Jurkat, Clone E6-1 (cell line): ENCODE results near the gene ACADS.

Experiments
- DNase-seq: peaks from one replicate; pipeline ENCODE4 v3.0.0-alpha.2; 2011; ENCODE audit warnings: low read depth, low spot score
- H3K4me3 ChIP-seq: 2 replicates; pipeline ENCODE4 v1.5.1; 2011; ENCODE audit warnings: mild to moderate bottlenecking, low read length, control low read depth, moderate library complexity

The ACADS gene

GRCh38 chr12:120698665-120699064 lies 27.0 kb upstream of the ACADS start:
- no peak overlapping the region for H3K4me3 ChIP-seq

DNA sequence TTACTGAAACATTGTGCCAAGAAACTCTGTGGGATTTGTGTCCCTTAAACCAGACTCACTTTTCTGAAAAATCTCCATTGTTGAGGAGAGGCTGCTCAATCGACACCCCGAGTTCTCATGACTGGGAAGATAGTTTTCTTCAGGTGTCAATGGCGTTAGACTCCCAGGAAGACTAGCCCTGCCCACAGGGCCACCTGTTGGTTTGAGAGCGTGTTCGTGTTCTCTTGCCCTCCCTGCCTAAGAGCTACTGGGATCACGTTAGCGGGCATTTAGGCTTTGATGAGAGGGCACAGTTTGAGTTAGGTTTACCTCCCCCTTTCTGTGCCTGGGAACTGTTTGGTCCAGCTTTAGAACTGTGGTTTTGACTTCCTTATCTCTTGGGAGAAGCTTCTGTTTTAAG lies 26.1 kb upstream of the ACADS start:
- no peak overlapping the region for H3K4me3 ChIP-seq
- no peak for DNase-seq

More at GRCh38 chr12:120698665-120699064, 27.0 kb upstream of the ACADS start:
- DNase-seq: no peak

DNA sequence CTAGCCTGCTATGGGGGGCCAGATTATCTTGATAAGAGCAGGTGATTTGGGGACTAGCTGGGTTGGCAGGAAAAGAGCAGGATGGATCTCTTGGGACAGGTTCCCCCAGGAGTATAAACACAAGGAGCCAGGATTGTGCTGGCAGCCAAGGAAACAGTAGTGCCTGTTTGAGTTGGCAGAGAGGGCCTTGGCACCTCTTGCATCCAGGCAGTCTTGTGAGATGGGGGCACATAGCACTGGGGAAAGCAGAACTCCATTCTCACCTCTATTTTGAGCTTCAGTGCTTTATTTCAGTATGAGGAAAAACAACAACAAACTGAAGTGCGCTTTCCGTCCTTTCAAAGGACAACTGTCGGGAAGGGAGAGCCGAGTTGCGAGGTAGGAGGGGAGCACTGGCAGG lies 24.7 kb upstream of the ACADS start:
- no peak overlapping the region for H3K4me3 ChIP-seq
- no peak for DNase-seq

- no peak for DNase-seq
- H3K4me3 ChIP-seq: no peak overlapping the region
These were observed 23.0 kb upstream of the ACADS start for GRCh38 chr12:120702637-120703036.

DNA sequence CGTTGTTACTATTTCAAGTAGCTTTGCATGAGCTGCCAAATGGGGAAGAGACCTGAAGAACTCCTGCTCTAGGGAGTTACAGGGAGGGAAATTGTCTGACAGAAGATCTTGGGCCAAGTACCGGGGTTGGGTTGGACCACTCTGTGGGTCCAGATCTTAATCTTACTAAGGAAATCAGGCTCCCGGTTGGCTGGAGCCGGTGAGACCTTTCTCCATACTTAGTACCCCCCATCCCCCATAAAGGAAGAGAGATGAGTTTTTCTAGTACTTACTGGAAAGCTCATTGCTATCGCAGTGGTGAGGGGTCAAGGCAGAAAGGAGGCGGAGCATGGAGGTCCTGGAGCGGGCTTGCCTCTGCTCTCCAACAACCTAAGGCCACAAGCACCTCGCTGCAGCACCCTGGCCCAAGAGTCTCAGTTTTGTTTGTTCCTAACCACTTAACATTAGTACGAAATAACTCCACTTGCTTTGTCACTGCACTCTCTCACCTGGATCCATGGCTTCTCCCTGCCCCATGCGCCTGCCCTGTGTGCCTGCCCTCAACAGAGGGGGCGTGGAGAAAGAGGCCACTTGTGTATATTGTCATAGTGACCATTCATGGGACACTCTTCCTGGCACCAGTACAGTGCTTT lies 22.2 kb upstream of the ACADS start:
- DNase-seq: no peak
- H3K4me3 ChIP-seq: no peak overlapping the region

GRCh38 chr12:120705618-120706017 lies 20.0 kb upstream of the ACADS start:
- H3K4me3 ChIP-seq: no peak overlapping the region

DNA sequence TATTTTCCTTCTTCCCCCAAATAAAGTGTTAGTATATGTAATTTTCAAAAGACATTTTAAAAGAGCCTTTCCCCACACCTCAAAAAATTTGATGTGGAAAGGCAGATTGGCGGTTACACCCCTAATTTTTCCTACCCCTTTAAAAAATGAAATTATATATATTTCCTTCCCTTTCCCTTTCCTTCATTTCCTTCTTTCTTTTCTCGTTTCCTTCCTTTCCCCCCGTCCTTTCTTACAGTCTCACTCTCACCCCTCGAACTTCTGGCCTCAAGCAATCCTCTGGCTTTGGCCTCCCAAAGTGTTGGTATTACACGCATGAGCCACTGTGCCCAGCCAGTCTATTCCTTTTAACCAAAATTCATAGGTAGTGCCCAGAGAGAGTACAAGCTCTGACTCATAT lies 19.6 kb upstream of the ACADS start:
- DNase-seq: no peak
- no peak overlapping the region for H3K4me3 ChIP-seq

More at GRCh38 chr12:120705618-120706017, 20.0 kb upstream of the ACADS start:
- DNase-seq: no peak

GRCh38 chr12:120708651-120709050 lies 17.0 kb upstream of the ACADS start:
- no peak overlapping the region for H3K4me3 ChIP-seq
- no peak for DNase-seq

GRCh38 chr12:120710031-120710804 lies 15.4 kb upstream of the ACADS start, which contains the start of gene UNC119B:
UNC119B (plus strand) TSS chr12:120710458; CDS start chr12:120710475, 17 bp downstream.
- no peak for DNase-seq
- peak within 1 kb of the TSS; percentile 84 for H3K4me3 ChIP-seq

GRCh38 chr12:120710805-120711296 lies 14.8 kb upstream of the ACADS start:
- peak overlapping the region; percentile 84 for H3K4me3 ChIP-seq
- DNase-seq: no peak

GRCh38 chr12:120711411-120711810 lies 14.2 kb upstream of the ACADS start:
- no peak for DNase-seq
- peak overlapping the region; percentile 84 for H3K4me3 ChIP-seq

- no peak for DNase-seq
These were observed 13.0 kb upstream of the ACADS start for GRCh38 chr12:120712610-120713009.

DNA sequence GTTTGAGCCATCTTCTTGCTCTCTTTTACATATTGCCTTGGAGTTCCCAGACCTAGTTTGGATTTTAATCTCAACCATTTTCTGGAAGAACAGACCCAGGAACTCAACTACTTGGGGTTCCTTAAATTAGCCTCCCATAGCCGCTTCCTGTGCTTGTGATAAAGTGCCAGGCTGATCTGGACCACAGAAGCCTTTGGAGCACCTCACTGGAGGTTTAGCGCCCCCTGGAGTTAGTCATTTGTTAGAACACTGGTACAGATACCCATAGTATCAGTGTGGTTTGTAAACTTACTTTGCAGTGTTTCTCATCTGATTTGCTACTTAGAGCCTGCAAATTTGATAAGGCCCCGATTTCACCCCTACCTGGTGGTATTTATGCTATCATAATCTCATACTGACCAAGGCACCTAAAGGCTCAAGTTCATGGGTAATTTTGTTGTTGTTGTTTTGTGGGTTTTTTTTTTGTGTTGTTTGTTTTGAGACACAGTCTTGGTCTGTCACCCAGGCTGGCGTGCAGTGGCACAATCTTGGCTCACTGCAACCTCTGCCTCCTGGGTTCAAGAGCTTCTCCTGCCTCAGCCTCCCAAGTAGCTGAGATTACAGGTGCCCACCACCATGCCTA lies 11.7 kb upstream of the ACADS start:
- DNase-seq: peak; percentile 87
- H3K4me3 ChIP-seq: no peak overlapping the region

More at GRCh38 chr12:120712610-120713009, 13.0 kb upstream of the ACADS start:
- H3K4me3 ChIP-seq: no peak overlapping the region

DNA sequence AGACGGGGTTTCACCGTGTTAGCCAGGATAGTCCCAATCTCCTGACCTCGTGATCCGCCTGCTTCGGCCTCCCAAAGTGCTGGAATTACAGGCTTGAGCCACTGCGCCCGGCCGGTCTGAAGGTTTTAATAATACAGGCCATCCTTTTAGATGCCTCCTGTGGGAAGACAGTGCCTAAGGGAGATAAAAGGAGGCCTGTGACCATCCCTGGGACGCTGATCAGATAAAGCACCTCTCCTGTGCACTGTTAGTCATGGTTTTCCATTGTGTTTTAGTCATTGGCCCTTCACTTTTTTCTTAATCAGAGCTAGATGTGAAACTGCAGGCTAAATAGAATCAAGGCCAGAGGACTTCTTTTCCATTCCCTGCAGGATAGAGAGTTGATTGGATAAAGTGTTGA lies 7.6 kb upstream of the ACADS start:
- DNase-seq: no peak
- H3K4me3 ChIP-seq: no peak overlapping the region

DNA sequence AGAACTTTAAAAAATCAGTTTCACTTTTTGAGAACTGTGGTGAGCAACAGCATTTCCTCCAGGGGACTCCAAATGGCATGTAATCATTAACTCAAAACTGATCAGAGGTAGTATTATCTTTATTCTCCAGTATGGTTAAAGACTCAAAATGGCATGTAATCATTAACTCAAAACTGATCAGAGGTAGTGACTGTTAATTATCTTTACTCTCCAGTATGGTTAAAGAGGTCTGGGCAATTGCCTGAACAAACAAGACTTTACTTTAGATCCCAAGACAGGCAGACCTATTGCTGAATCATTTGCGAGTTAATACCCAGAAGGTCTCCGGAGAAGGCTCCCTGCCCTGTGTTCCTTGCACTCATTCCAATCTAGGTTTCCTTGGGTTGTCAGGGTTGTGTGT lies 6.6 kb upstream of the ACADS start:
- no peak for DNase-seq
- H3K4me3 ChIP-seq: no peak overlapping the region

GRCh38 chr12:120719496-120720233 lies 6.0 kb upstream of the ACADS start:
- no peak for DNase-seq
- H3K4me3 ChIP-seq: no peak overlapping the region

DNA sequence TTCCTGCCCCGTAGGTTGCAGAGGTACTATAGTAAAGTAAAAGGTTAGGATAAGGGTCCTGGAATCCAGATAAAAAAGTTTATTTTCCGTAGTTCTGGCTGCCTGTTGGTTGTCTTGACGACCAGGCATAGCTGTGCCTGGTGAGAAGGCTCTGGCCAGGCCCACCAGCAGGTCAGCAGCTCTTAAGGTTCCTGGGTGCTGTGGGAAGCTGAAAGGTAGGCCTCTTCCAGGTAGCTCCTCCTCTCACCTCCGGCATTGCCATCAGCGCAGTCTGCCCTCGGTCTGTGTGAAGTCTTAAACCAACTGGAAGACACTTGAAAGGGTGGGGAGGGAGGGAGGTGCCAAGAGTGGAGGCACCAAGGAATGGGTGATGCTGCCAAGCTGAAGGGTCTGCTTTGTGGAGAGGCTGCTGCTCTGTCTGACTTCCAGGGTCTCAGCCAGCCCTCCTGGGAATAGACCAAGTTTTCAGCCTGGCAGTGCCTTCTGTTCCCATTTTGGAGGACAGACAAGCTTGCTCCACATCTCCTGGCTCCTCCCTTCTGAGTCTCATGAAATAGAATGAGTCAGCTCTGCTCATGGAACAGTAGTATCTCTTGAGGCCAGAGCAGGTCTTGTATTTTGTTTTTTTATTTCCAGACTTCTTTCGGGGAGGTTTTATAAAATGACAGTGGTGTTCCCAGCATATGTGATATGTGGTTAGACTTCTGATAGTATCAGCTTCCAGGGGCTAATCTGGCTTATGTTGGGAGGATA lies 5.2 kb upstream of the ACADS start:
- DNase-seq: no peak

GRCh38 chr12:120720987-120721801 lies 4.4 kb upstream of the ACADS start:
- DNase-seq: no peak

More for the DNA sequence above, 5.2 kb upstream of the ACADS start:
- H3K4me3 ChIP-seq: no peak overlapping the region

More at GRCh38 chr12:120720987-120721801, 4.4 kb upstream of the ACADS start:
- H3K4me3 ChIP-seq: no peak overlapping the region
